IMR-90 (cell line): Measurements from ENCODE around the gene PRKCE. TPM values are rescaled to one million over a fixed set of nuclear protein-coding genes. Genes with fewer than 3 reads are reported as not detected.

ENCODE experiments used
- ATAC-seq: fragments of 200-7000 bp; cut with Tn5 transposase; 2 replicates; pipeline ENCODE4 v1.9.1; 2020; ENCODE audit warnings: low read depth, mild to moderate bottlenecking, moderate library complexity
- BruUV-seq: library from RNA; stranded (reverse); fragments of 400-500 nt; replicated peaks from 2 replicates; lab custom pipeline; 2021; lab: Mats Ljungman, UMichigan
- CTCF ChIA-PET: fragments of 300-600 bp; formaldehyde crosslinking; extraction: SDS; loops from one replicate; lab custom pipeline; 2021; ENCODE audit warnings: antibody characterized with exemption; lab: Yijun Ruan, JAX
- POLR2A ChIA-PET: fragments of 300-600 bp; sonication (Branson Sonifier 250); formaldehyde crosslinking; loops from one replicate; lab custom pipeline; 2022; ENCODE audit warnings: antibody characterized with exemption; ENCODE audit not compliant: unreplicated experiment; lab: Charles Lee
- DNase-seq: peaks from one replicate; pipeline ENCODE4 v3.0.0; 2013
- H2AFZ ChIP-seq: replicated peaks from 2 replicates; pipeline ENCODE3; 2013; ENCODE audit warnings: low read length, mild to moderate bottlenecking; ENCODE audit not compliant: poor library complexity
- H2AK5ac ChIP-seq: 2 replicates; pipeline ENCODE4 v1.6.1; 2013; ENCODE audit warnings: low read depth, low read length, inconsistent platforms
- H2AK9ac ChIP-seq: replicated peaks from 2 replicates; pipeline ENCODE3; 2013; ENCODE audit warnings: mild to moderate bottlenecking, low read depth, low read length, moderate library complexity; ENCODE audit not compliant: poor library complexity
- H2BK120ac ChIP-seq: 2 replicates; pipeline ENCODE4 v1.6.1; 2013; ENCODE audit warnings: low read depth, low read length, inconsistent platforms
- H2BK15ac ChIP-seq: 3 replicates; pipeline ENCODE4 v1.6.1; 2013; ENCODE audit warnings: low read depth, low read length, inconsistent platforms
- H2BK20ac ChIP-seq: 2 replicates; pipeline ENCODE4 v1.6.1; 2013; ENCODE audit warnings: low read depth, mild to moderate bottlenecking, inconsistent platforms, low read length, moderate library complexity
- H2BK5ac ChIP-seq: 2 replicates; pipeline ENCODE4 v1.6.1; 2013; ENCODE audit warnings: mild to moderate bottlenecking, low read depth, low read length, inconsistent platforms; ENCODE audit not compliant: poor library complexity, severe bottlenecking
- H3K14ac ChIP-seq: replicated peaks from 2 replicates; pipeline ENCODE4 v1.6.1; 2013; ENCODE audit warnings: low read depth, low read length, inconsistent platforms
- H3K18ac ChIP-seq: 2 replicates; pipeline ENCODE4 v1.6.1; 2013; ENCODE audit warnings: low read depth, low read length, control low read depth
- H3K23ac ChIP-seq: 2 replicates; pipeline ENCODE4 v1.6.1; 2013; ENCODE audit warnings: low read depth, low read length, inconsistent platforms
- H3K27ac ChIP-seq: 2 replicates; pipeline ENCODE4 v1.5.1; 2013; ENCODE audit warnings: mild to moderate bottlenecking, control low read depth, low read length; ENCODE audit not compliant: insufficient read depth
- H3K27me3 ChIP-seq: 2 replicates; pipeline ENCODE4 v1.6.1; 2013; ENCODE audit warnings: low read length; ENCODE audit not compliant: control insufficient read depth, insufficient read depth
- H3K36me3 ChIP-seq: 2 replicates; pipeline ENCODE4 v1.6.1; 2013; ENCODE audit warnings: low read length, mixed read lengths; ENCODE audit not compliant: control insufficient read depth, insufficient read depth
- H3K4ac ChIP-seq: 2 replicates; pipeline ENCODE4 v1.6.1; 2013; ENCODE audit warnings: low read depth, low read length, inconsistent platforms
- H3K4me1 ChIP-seq: 2 replicates; pipeline ENCODE4 v1.6.1; 2013; ENCODE audit warnings: low read length, mixed read lengths; ENCODE audit not compliant: control insufficient read depth, insufficient read depth
- H3K4me2 ChIP-seq: 2 replicates; pipeline ENCODE4 v1.6.1; 2013; ENCODE audit warnings: low read depth, mild to moderate bottlenecking, control low read depth, low read length, moderate library complexity
- H3K4me3 ChIP-seq: 2 replicates; pipeline ENCODE4 v1.5.1; 2013; ENCODE audit warnings: low read depth, mild to moderate bottlenecking, control low read depth, low read length, moderate library complexity; ENCODE audit not compliant: insufficient read depth
- H3K56ac ChIP-seq: 2 replicates; pipeline ENCODE4 v1.6.1; 2013; ENCODE audit warnings: low read length, inconsistent platforms; ENCODE audit not compliant: insufficient read depth; ENCODE audit errors: extremely low read depth
- H3K79me1 ChIP-seq, 2 experiments: 2 replicates each; pipeline ENCODE4 v1.6.1; 2013; ENCODE audit warnings: low read length in 2 of 2, inconsistent platforms in 1 of 2, low read depth in 1 of 2
- H3K9ac ChIP-seq: 2 replicates; pipeline ENCODE4 v1.6.1; 2013; ENCODE audit warnings: low read depth, low read length, control low read depth
- H3K9me1 ChIP-seq: 2 replicates; pipeline ENCODE4 v1.6.1; 2013; ENCODE audit warnings: low read length, inconsistent platforms; ENCODE audit not compliant: insufficient read depth
- H3K9me3 ChIP-seq: 2 replicates; pipeline ENCODE4 v1.6.1; 2013; ENCODE audit warnings: low read length; ENCODE audit not compliant: control insufficient read depth, insufficient read depth
- H4K20me1 ChIP-seq: 2 replicates; pipeline ENCODE4 v1.6.1; 2013; ENCODE audit warnings: low read length, inconsistent platforms; ENCODE audit not compliant: insufficient read depth
- H4K5ac ChIP-seq: 2 replicates; pipeline ENCODE4 v1.6.1; 2013; ENCODE audit warnings: mild to moderate bottlenecking, low read depth, low read length, control low read depth
- H4K8ac ChIP-seq, 2 experiments: 2 replicates each; pipeline ENCODE4 v1.6.1; 2013; ENCODE audit warnings: low read depth in 2 of 2, low read length in 2 of 2, control low read depth in 1 of 2, inconsistent platforms in 1 of 2
- H4K91ac ChIP-seq: 2 replicates; pipeline ENCODE4 v1.6.1; 2013; ENCODE audit warnings: low read depth, low read length, inconsistent platforms; ENCODE audit not compliant: insufficient read depth
- BHLHE40 ChIP-seq: fragments of 150-350 bp; IDR thresholded peaks from 2 replicates; pipeline ENCODE4 v1.6.1; 2016; ENCODE audit warnings: mild to moderate bottlenecking, low read depth, low read length
- CEBPB ChIP-seq: IDR thresholded peaks from 2 replicates; pipeline ENCODE4 v1.6.1; 2012; ENCODE audit warnings: low read depth, low read length, improper control_type of control experiment
- CHD1 ChIP-seq: IDR thresholded peaks from 2 replicates; pipeline ENCODE4 v1.6.1; 2012; ENCODE audit warnings: low read depth, low read length, improper control_type of control experiment
- CTCF ChIP-seq: conservative IDR thresholded peaks from 2 replicates; pipeline ENCODE4 v1.5.1; 2012; ENCODE audit warnings: mild to moderate bottlenecking, low read depth, low read length, improper control_type of control experiment
- ELK1 ChIP-seq: fragments of 150-350 bp; IDR thresholded peaks from 2 replicates; pipeline ENCODE4 v1.6.1; 2016; ENCODE audit warnings: low read depth, mild to moderate bottlenecking, low read length, moderate library complexity, borderline replicate concordance
- FOS ChIP-seq: fragments of 150-350 bp; IDR thresholded peaks from 2 replicates; pipeline ENCODE4 v1.6.1; 2016; ENCODE audit warnings: low read depth, low read length
- MAFK ChIP-seq: IDR thresholded peaks from 2 replicates; pipeline ENCODE4 v1.6.1; 2012; ENCODE audit warnings: low read depth, low read length, improper control_type of control experiment
- MAZ ChIP-seq: IDR thresholded peaks from 2 replicates; pipeline ENCODE4 v1.6.1; 2012; ENCODE audit warnings: low read depth, mild to moderate bottlenecking, low read length, improper control_type of control experiment, moderate library complexity, borderline replicate concordance
- MXI1 ChIP-seq: IDR thresholded peaks from 2 replicates; pipeline ENCODE4 v1.6.1; 2012; ENCODE audit warnings: low read depth, mild to moderate bottlenecking, low read length, moderate library complexity, borderline replicate concordance
- NFE2L2 ChIP-seq: fragments of 150-350 bp; IDR thresholded peaks from 2 replicates; pipeline ENCODE4 v1.6.1; 2016; ENCODE audit warnings: low read depth, mild to moderate bottlenecking, low read length
- POLR2A ChIP-seq: IDR thresholded peaks from 2 replicates; pipeline ENCODE4 v1.6.1; 2012; ENCODE audit warnings: mild to moderate bottlenecking, low read depth, low read length
- RAD21 ChIP-seq: IDR thresholded peaks from 2 replicates; pipeline ENCODE4 v1.6.1; 2012; ENCODE audit warnings: low read length, improper control_type of control experiment
- RCOR1 ChIP-seq: IDR thresholded peaks from 2 replicates; pipeline ENCODE4 v1.6.1; 2012; ENCODE audit warnings: mild to moderate bottlenecking, low read length, improper control_type of control experiment; ENCODE audit not compliant: insufficient replicate concordance
- RFX5 ChIP-seq: IDR thresholded peaks from 2 replicates; pipeline ENCODE4 v1.8.0; 2012; ENCODE audit warnings: low read depth, mild to moderate bottlenecking, low read length, moderate library complexity
- SMC3 ChIP-seq: fragments of 150-350 bp; IDR thresholded peaks from 2 replicates; pipeline ENCODE4 v1.6.1; 2016; ENCODE audit warnings: low read depth, mild to moderate bottlenecking, antibody characterized with exemption, low read length, moderate library complexity
- USF2 ChIP-seq: fragments of 150-350 bp; IDR thresholded peaks from 2 replicates; pipeline ENCODE4 v1.6.1; 2017; ENCODE audit warnings: mild to moderate bottlenecking, antibody characterized with exemption, low read length, low read depth
- WGBS, 2 experiments: methylation state at CpG; one replicate each; pipeline versions ENCODE4 v1.1.5 to v1.1.7; 2013; ENCODE audit warnings: missing lambda C conversion rate in 2 of 2; ENCODE audit not compliant: insufficient read length in 1 of 2; ENCODE audit errors: extremely low coverage in 2 of 2; 5-methylcytosine and 5-hydroxymethylcytosine counted together
- dilution Hi-C: fragments of 300-500 bp; cut with HindIII; formaldehyde crosslinking; loops from one replicate; pipeline ENCODE4 v1.14.3; 2018; ENCODE audit warnings: low sequenced_read_pairs; ENCODE audit not compliant: unreplicated experiment
- in situ Hi-C: fragments of 300-500 bp; cut with MboI; formaldehyde crosslinking; loops from 3 replicates; pipeline ENCODE4 v1.14.3; 2019; ENCODE audit warnings: low sequenced_read_pairs, inconsistent platforms, mixed read lengths
- intact Hi-C: fragments of 100-400 bp; cut with micrococcal nuclease; formaldehyde crosslinking; loops from 2 replicates; pipeline ENCODE4 v1.10.0; 2022
- polyA plus RNA-seq, 3 experiments: library from polyadenylated mRNA; depleted of rRNA; stranded (reverse); fragments of >200 nt; gene quantifications; 2 replicates each; pipeline ENCODE4 v1.2.3, GENCODE V29; 2012; ENCODE audit warnings: low replicate concordance in 1 of 3
- total RNA-seq: library from RNA; depleted of rRNA; stranded (reverse); fragments of >200 nt; gene quantifications from 2 replicates; pipeline ENCODE4 v1.2.3, GENCODE V29; 2012

Gene PRKCE
- total and polyA plus RNA-seq, 2 of the 4 experiments (the other 2 are of a cell fraction), result 8.1 to 32.4 TPM

DNA sequence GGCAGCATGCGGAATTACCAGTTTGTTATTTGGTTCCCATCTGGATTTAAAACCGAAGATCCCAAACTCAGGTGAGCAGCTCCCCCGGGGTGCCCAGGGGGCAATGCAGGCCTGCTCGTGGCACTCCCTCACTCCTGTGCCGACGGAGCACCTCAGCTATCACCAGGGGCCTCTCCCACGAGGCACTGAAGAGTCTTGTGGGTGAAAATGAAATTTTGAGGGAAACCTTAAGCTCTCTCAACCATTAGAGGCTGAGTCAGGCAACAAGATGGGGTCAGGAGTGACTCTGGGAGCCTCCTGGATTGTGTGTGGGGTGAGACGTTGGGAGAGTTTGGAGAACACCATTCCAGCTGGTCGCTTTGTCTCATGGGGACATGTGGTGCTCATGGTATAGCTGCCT lies 189.0 kb downstream of the PRKCE start:
- H4K8ac ChIP-seq, result no peak overlapping the region
- no peaks in the 10 kb centered on the region; a peak in 1 of 4 replicates for H3K79me1 ChIP-seq
- H3K4me2 ChIP-seq, result no peak overlapping the region
- H3K4ac ChIP-seq, result no peak overlapping the region
- H3K4me3 ChIP-seq, result no peak overlapping the region
- POLR2A ChIA-PET, result no interaction called here
- in situ Hi-C loops (no loop called here), intact Hi-C loops (no loop called here), dilution Hi-C loops (no loop called here)
- no peak overlapping the region for H2BK15ac ChIP-seq
- no peak for ATAC-seq
- no peak overlapping the region for H2BK20ac ChIP-seq
- H3K27ac ChIP-seq, result no peak overlapping the region
- H3K27me3 ChIP-seq, result no peaks in the 10 kb centered on the region
- H3K9me3 ChIP-seq, result no peaks in the 10 kb centered on the region
- H2BK5ac ChIP-seq, result no peak overlapping the region
- no peak overlapping the region for H3K9ac ChIP-seq
- H2BK120ac ChIP-seq, result no peak overlapping the region
- no peaks in the 10 kb centered on the region for H3K36me3 ChIP-seq
- CTCF ChIA-PET, result interaction anchor here (1.0 kb wide), 1 partner anchor 11 kb away, joined by 4 read pairs; no protein-coding TSS in a partner anchor
- H3K4me1 ChIP-seq, result peaks cover 2% of the 10 kb centered on the region; the same call in 1 of the 2 replicates
- H4K91ac ChIP-seq, result no peak overlapping the region
- H3K23ac ChIP-seq, result no peak overlapping the region
- H2AFZ ChIP-seq, result no peak overlapping the region
- no peak overlapping the region for H3K18ac ChIP-seq
- no peak overlapping the region for H3K14ac ChIP-seq
- WGBS, 2 experiments, result no CpG with 5 or more reads among the region's 9 CpGs
- no TSS peak for BruUV-seq
- H3K9me1 ChIP-seq, result peaks cover 3% of the 10 kb centered on the region; the same call in 1 of the 2 replicates
- no peak overlapping the region for H2AK9ac ChIP-seq
- H4K5ac ChIP-seq, result no peak overlapping the region
- TF ChIP-seq USF2 (no peak), RCOR1 (no peak), RAD21 (no peak), CTCF (no peak), CEBPB (no peak), BHLHE40 (no peak), MAFK (no peak), MXI1 (no peak), CHD1 (no peak), NFE2L2 (no peak), POLR2A (no peak), ELK1 (no peak), RFX5 (no peak), SMC3 (no peak), MAZ (no peak), FOS (no peak)
- DNase-seq, result no peak
- H4K20me1 ChIP-seq, result peaks cover 3% of the 10 kb centered on the region
- H2AK5ac ChIP-seq, result no peak overlapping the region
- no peak overlapping the region for H3K56ac ChIP-seq
